GM23338 (cell line): Measurements from ENCODE around the gene RNF215. TPM values are rescaled to one million over a fixed set of nuclear protein-coding genes. Genes with fewer than 3 reads are reported as not detected.

Experiments used
- ATAC-seq: fragments of 200-7000 bp; cut with Tn5 transposase; 3 replicates; pipeline ENCODE4 v1.9.1; 2020
- DNase-seq: peaks from one replicate; pipeline ENCODE4 v3.0.0-alpha.2; 2015; ENCODE audit warnings: low spot score
- H2AFZ ChIP-seq: fragments of 200-600 bp; sonication (generic); 2 replicates; pipeline ENCODE4 v1.8.0; 2016; ENCODE audit warnings: antibody characterized with exemption, mild to moderate bottlenecking, moderate library complexity
- H3F3A ChIP-seq: fragments of 200-600 bp; sonication (generic); replicated peaks from 2 replicates; pipeline ENCODE4 v1.8.0; 2017; ENCODE audit warnings: antibody characterized with exemption, mixed run types, low read depth
- H3K27ac ChIP-seq: fragments of 200-600 bp; sonication (generic); 2 replicates; pipeline ENCODE4 v1.6.1; 2016; ENCODE audit warnings: low read depth
- H3K27me3 ChIP-seq: fragments of 200-600 bp; sonication (generic); 2 replicates; pipeline ENCODE4 v1.8.0; 2016; ENCODE audit warnings: mild to moderate bottlenecking, mixed run types, moderate library complexity; ENCODE audit not compliant: insufficient read depth
- H3K36me3 ChIP-seq: fragments of 200-600 bp; sonication (generic); 2 replicates; pipeline ENCODE4 v1.8.0; 2016; ENCODE audit warnings: mild to moderate bottlenecking; ENCODE audit not compliant: insufficient read depth
- H3K4me1 ChIP-seq: fragments of 200-600 bp; sonication (generic); 2 replicates; pipeline ENCODE4 v1.8.0; 2016; ENCODE audit warnings: mild to moderate bottlenecking, moderate library complexity; ENCODE audit not compliant: insufficient read depth
- H3K4me2 ChIP-seq: fragments of 200-600 bp; sonication (generic); 2 replicates; pipeline ENCODE4 v1.7.1; 2017; ENCODE audit warnings: mixed run types
- H3K4me3 ChIP-seq: fragments of 200-600 bp; sonication (generic); 2 replicates; pipeline ENCODE4 v1.6.1; 2016; ENCODE audit warnings: mixed run types
- H3K79me2 ChIP-seq: fragments of 200-600 bp; sonication (generic); replicated peaks from 2 replicates; pipeline ENCODE4 v1.8.0; 2017; ENCODE audit warnings: mild to moderate bottlenecking; ENCODE audit not compliant: insufficient read depth
- H3K9me2 ChIP-seq: fragments of 200-600 bp; sonication (generic); 2 replicates; pipeline ENCODE4 v1.8.0; 2017; ENCODE audit not compliant: insufficient read depth
- H4K20me1 ChIP-seq: fragments of 200-600 bp; sonication (generic); replicated peaks from 2 replicates; pipeline ENCODE4 v1.8.0; 2017; ENCODE audit warnings: mild to moderate bottlenecking; ENCODE audit not compliant: insufficient read depth
- H3K27ac Mint-ChIP-seq: 2 replicates; pipeline ENCODE4 v1.8.0; 2020; ENCODE audit warnings: inconsistent platforms, mild to moderate bottlenecking, moderate library complexity, mixed read lengths
- H3K27me3 Mint-ChIP-seq: 3 replicates; pipeline ENCODE4 v1.8.0; 2022; ENCODE audit warnings: low read depth, mild to moderate bottlenecking, moderate library complexity, mixed read lengths, inconsistent platforms; ENCODE audit not compliant: insufficient read depth, poor library complexity
- H3K36me3 Mint-ChIP-seq: 3 replicates; pipeline ENCODE4 v1.8.0; 2021; ENCODE audit warnings: low read depth, mild to moderate bottlenecking, inconsistent platforms, moderate library complexity, mixed read lengths
- H3K4me1 Mint-ChIP-seq: 3 replicates; pipeline ENCODE4 v1.8.0; 2020; ENCODE audit warnings: mild to moderate bottlenecking, inconsistent platforms, mixed read lengths
- H3K4me3 Mint-ChIP-seq: 3 replicates; pipeline ENCODE4 v1.8.0; 2021; ENCODE audit warnings: moderate library complexity, mild to moderate bottlenecking, inconsistent platforms, mixed read lengths
- H3K9me3 Mint-ChIP-seq: 3 replicates; pipeline ENCODE4 v1.8.0; 2020; ENCODE audit warnings: moderate library complexity, mild to moderate bottlenecking, inconsistent platforms, mixed read lengths
- EZH2 ChIP-seq: fragments of 200-600 bp; sonication (generic); IDR thresholded peaks from one replicate; pipeline ENCODE4 v1.8.0; 2017; ENCODE audit warnings: antibody characterized with exemption, mild to moderate bottlenecking, low read depth; ENCODE audit not compliant: unreplicated experiment
- STAT1 ChIP-seq: IDR thresholded peaks from one replicate; pipeline ENCODE4 v1.6.1; 2016; ENCODE audit warnings: antibody characterized with exemption; ENCODE audit not compliant: unreplicated experiment
- ZNF114 ChIP-seq: fragments of 250-450 bp; sonication (Bioruptor Pico); IDR thresholded peaks from 2 replicates; pipeline ENCODE4 v1.5.0; 2020; ENCODE audit warnings: mild to moderate bottlenecking, moderate library complexity
- ZNF331 ChIP-seq: fragments of 250-450 bp; sonication (Bioruptor Pico); IDR thresholded peaks from 2 replicates; pipeline ENCODE4 v1.5.0; 2020; ENCODE audit warnings: low read depth, mild to moderate bottlenecking, moderate library complexity
- ZNF462 ChIP-seq: fragments of 250-450 bp; sonication (Bioruptor Pico); IDR thresholded peaks from 2 replicates; pipeline ENCODE4 v1.5.0; 2020; ENCODE audit warnings: mild to moderate bottlenecking, moderate library complexity
- polyA plus RNA-seq: library from polyadenylated mRNA; unstranded; fragments of >200 nt; fragmentation: Nextera tagmentation; extraction: Ambion mirVana; gene quantifications from 2 replicates; pipeline ENCODE4 v1.2.1, GENCODE V29; 2016
- total RNA-seq: library from RNA; depleted of rRNA; stranded (reverse); fragments of >200 nt; shearing (Covaris generic); gene quantifications from 2 replicates; pipeline ENCODE4 v1.2.3, GENCODE V29; 2014
- TF ChIP-seq, protein P1 (sequence below): IDR thresholded peaks from one replicate; pipeline ENCODE4 v1.6.1; 2018; ENCODE audit warnings: antibody characterized with exemption; ENCODE audit not compliant: unreplicated experiment
- TF ChIP-seq, protein P2 (sequence below): IDR thresholded peaks from 2 replicates; pipeline ENCODE4 v1.6.1; 2016; ENCODE audit warnings: antibody characterized with exemption

Gene RNF215
- total and polyA plus RNA-seq, 2 experiments from 2014 or later: 3.3 to 13.9 TPM

DNA sequence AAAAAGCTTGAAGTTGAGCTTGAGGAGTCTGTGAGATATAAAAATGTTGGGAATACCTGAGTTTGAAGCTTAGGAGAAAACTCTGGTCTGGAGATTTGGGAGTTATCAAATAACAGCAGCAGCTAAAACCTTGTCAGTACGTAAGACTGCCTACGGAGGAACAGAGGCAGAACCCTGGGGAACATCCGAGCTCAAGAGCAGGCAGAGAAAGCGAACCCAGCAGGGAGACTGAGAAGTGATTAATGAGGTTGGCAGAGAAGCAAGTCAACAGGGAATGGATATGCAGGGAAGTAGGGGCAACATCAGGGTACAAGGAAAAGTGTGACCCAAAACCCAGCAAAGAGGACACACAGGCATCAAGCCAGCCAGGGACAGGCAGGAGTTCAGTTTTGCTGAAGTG lies 25.8 kb upstream of the RNF215 start (continued):
- no peak for TF ChIP-seq ZNF462 (CRISPR knock-in tag)
- no peak for TF ChIP-seq ZNF331 (CRISPR knock-in tag)
- TF ChIP-seq ZNF114 (CRISPR knock-in tag): no peak
- TF ChIP-seq STAT1: no peak

GRCh38 chr22:30411780-30412179 lies 24.6 kb upstream of the RNF215 start:
- no peaks in the 10 kb centered on the region for H3K79me2 ChIP-seq
- H3K4me3 ChIP-seq: no peak overlapping the region
- DNase-seq (no peak), ATAC-seq (no peak)
- Mint-ChIP-seq H3K27ac (no peak overlapping the region), H3K36me3 (peaks cover 26% of the 10 kb centered on the region; the same call in 2 of the 3 replicates), H3K4me1 (no peaks in the 10 kb centered on the region), H3K4me3 (no peak overlapping the region), H3K27me3 (peaks cover 8% of the 10 kb centered on the region), H3K9me3 (no peaks in the 10 kb centered on the region)
- TF ChIP-seq ZNF114 (CRISPR knock-in tag) (no peak), ZNF331 (CRISPR knock-in tag) (no peak), EZH2 (no peak), STAT1 (no peak)
- TF ChIP-seq, protein P1, sequence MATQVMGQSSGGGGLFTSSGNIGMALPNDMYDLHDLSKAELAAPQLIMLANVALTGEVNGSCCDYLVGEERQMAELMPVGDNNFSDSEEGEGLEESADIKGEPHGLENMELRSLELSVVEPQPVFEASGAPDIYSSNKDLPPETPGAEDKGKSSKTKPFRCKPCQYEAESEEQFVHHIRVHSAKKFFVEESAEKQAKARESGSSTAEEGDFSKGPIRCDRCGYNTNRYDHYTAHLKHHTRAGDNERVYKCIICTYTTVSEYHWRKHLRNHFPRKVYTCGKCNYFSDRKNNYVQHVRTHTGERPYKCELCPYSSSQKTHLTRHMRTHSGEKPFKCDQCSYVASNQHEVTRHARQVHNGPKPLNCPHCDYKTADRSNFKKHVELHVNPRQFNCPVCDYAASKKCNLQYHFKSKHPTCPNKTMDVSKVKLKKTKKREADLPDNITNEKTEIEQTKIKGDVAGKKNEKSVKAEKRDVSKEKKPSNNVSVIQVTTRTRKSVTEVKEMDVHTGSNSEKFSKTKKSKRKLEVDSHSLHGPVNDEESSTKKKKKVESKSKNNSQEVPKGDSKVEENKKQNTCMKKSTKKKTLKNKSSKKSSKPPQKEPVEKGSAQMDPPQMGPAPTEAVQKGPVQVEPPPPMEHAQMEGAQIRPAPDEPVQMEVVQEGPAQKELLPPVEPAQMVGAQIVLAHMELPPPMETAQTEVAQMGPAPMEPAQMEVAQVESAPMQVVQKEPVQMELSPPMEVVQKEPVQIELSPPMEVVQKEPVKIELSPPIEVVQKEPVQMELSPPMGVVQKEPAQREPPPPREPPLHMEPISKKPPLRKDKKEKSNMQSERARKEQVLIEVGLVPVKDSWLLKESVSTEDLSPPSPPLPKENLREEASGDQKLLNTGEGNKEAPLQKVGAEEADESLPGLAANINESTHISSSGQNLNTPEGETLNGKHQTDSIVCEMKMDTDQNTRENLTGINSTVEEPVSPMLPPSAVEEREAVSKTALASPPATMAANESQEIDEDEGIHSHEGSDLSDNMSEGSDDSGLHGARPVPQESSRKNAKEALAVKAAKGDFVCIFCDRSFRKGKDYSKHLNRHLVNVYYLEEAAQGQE: no peak
- TF ChIP-seq, protein P2, sequence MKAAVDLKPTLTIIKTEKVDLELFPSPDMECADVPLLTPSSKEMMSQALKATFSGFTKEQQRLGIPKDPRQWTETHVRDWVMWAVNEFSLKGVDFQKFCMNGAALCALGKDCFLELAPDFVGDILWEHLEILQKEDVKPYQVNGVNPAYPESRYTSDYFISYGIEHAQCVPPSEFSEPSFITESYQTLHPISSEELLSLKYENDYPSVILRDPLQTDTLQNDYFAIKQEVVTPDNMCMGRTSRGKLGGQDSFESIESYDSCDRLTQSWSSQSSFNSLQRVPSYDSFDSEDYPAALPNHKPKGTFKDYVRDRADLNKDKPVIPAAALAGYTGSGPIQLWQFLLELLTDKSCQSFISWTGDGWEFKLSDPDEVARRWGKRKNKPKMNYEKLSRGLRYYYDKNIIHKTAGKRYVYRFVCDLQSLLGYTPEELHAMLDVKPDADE: no peak
- H3F3A ChIP-seq: no peaks in the 10 kb centered on the region
- H3K9me2 ChIP-seq: no peaks in the 10 kb centered on the region
- H3K36me3 ChIP-seq: peaks cover 4% of the 10 kb centered on the region; the same call in 1 of the 2 replicates
- H3K27me3 ChIP-seq: no peaks in the 10 kb centered on the region
- no peak overlapping the region for H3K27ac ChIP-seq
- H3K4me1 ChIP-seq: no peaks in the 10 kb centered on the region
- H3K4me2 ChIP-seq: no peak overlapping the region
- H4K20me1 ChIP-seq: no peaks in the 10 kb centered on the region; the same call in 1 of the 2 replicates
- H2AFZ ChIP-seq: no peak overlapping the region
